DOHH2 (cell line): ENCODE data around the gene MDM4.

Experiments used
- CTCF ChIP-seq: fragments of 200-600 bp; sonication (generic); IDR thresholded peaks from one replicate; pipeline ENCODE4 v1.5.1; 2014; ENCODE audit warnings: antibody characterized with exemption, mild to moderate bottlenecking, low read depth, low read length; ENCODE audit not compliant: poor library complexity, severe bottlenecking
- EZH2phosphoT487 ChIP-seq: fragments of 200-600 bp; sonication (generic); IDR thresholded peaks from 2 replicates; pipeline ENCODE4 v1.6.1; 2017; ENCODE audit warnings: borderline replicate concordance, mild to moderate bottlenecking, antibody characterized with exemption, low read length, moderate library complexity, mixed read lengths

- TF ChIP-seq CTCF (no peak), EZH2phosphoT487 (no peak)
These were observed 34.7 kb downstream of the MDM4 start for GRCh38 chr1:204550926-204551325.
